NCI-H2029 (cell line): ENCODE measurements around the gene LRRC2.
"Not testable (repeated sequence)": the region's sequence is repeated elsewhere in the genome, so short reads cannot be mapped to it uniquely, and the experiment has no call there.

Experiments
- DNase-seq: peaks from one replicate; lab custom pipeline; 2025; lab: John Stamatoyannopoulos, UW

LRRC2 gene

GRCh38 chr3:46557814-46558183 lies 8.3 kb downstream of the LRRC2 start:
- DNase-seq: no peak

GRCh38 chr3:46553154-46553553 lies 12.9 kb downstream of the LRRC2 start:
- DNase-seq: no peak

- no peak for DNase-seq
Observed at GRCh38 chr3:46552538-46552937, 13.6 kb downstream of the LRRC2 start.

- DNase-seq: no peak
Observed at GRCh38 chr3:46551615-46552014, 14.5 kb downstream of the LRRC2 start.

- no peak for DNase-seq
Observed at GRCh38 chr3:46549989-46550388, 16.1 kb downstream of the LRRC2 start.

- DNase-seq: no peak
Observed at GRCh38 chr3:46549408-46549904, 16.6 kb downstream of the LRRC2 start.

GRCh38 chr3:46548611-46549010 lies 17.5 kb downstream of the LRRC2 start:
- not testable (repeated sequence) for DNase-seq

- no peak for DNase-seq
Observed at GRCh38 chr3:46546896-46547440, 19.1 kb downstream of the LRRC2 start.

- DNase-seq: no peak
Observed at GRCh38 chr3:46545818-46546630, 20.1 kb downstream of the LRRC2 start.

GRCh38 chr3:46544771-46545503 lies 21.2 kb downstream of the LRRC2 start:
- no peak for DNase-seq

GRCh38 chr3:46542801-46543201 lies 23.3 kb downstream of the LRRC2 start:
- no peak for DNase-seq

- no peak for DNase-seq
Observed at GRCh38 chr3:46542344-46542743, 23.8 kb downstream of the LRRC2 start.

GRCh38 chr3:46541835-46542234 lies 24.3 kb downstream of the LRRC2 start:
- no peak for DNase-seq

- no peak for DNase-seq
Observed at GRCh38 chr3:46540550-46540949, 25.6 kb downstream of the LRRC2 start.

GRCh38 chr3:46539443-46540005 lies 26.6 kb downstream of the LRRC2 start:
- no peak for DNase-seq

GRCh38 chr3:46538803-46539442 lies 27.2 kb downstream of the LRRC2 start:
- no peak for DNase-seq

GRCh38 chr3:46538425-46538802 lies 27.7 kb downstream of the LRRC2 start:
- DNase-seq: not testable (repeated sequence)

- DNase-seq: no peak
Observed at GRCh38 chr3:46537779-46538178, 28.3 kb downstream of the LRRC2 start.

- DNase-seq: no peak
Observed at GRCh38 chr3:46537316-46537715, 28.8 kb downstream of the LRRC2 start.

- DNase-seq: no peak
Observed at GRCh38 chr3:46536758-46537157, 29.3 kb downstream of the LRRC2 start.

- no peak for DNase-seq
Observed at GRCh38 chr3:46535746-46536145, 30.4 kb downstream of the LRRC2 start.

- DNase-seq: no peak
Observed at GRCh38 chr3:46533091-46533490, 33.0 kb downstream of the LRRC2 start.
